Progenitor cell of endocrine pancreas (in vitro differentiated cells): Measurements from ENCODE around the gene LYPD6. TPM values are rescaled to one million over a fixed set of nuclear protein-coding genes. Genes with fewer than 3 reads are reported as not detected.

ENCODE experiments used
- DNase-seq: peaks from one replicate; pipeline ENCODE4 v3.0.0; 2021; ENCODE audit warnings: low spot score; ENCODE audit not compliant: unreplicated experiment
- H3K27ac Mint-ChIP-seq: 2 replicates; pipeline ENCODE4 v1.8.0; 2021; ENCODE audit warnings: mild to moderate bottlenecking, moderate library complexity, mixed read lengths
- H3K27me3 Mint-ChIP-seq: 2 replicates; pipeline ENCODE4 v1.8.0; 2021; ENCODE audit warnings: mixed read lengths
- H3K36me3 Mint-ChIP-seq: 2 replicates; pipeline ENCODE4 v1.8.0; 2022; ENCODE audit warnings: mixed read lengths; ENCODE audit not compliant: insufficient read depth
- H3K4me1 Mint-ChIP-seq: 2 replicates; pipeline ENCODE4 v1.8.0; 2021; ENCODE audit warnings: low read depth, mixed read lengths
- H3K4me3 Mint-ChIP-seq: 2 replicates; pipeline ENCODE4 v1.8.0; 2021; ENCODE audit warnings: low read depth, mild to moderate bottlenecking, moderate library complexity, mixed read lengths
- H3K9me3 Mint-ChIP-seq: 2 replicates; pipeline ENCODE4 v1.8.0; 2021; ENCODE audit warnings: low read depth, mixed read lengths
- CTCF ChIP-seq: fragments of 200-600 bp; sonication (generic); IDR thresholded peaks from one replicate; pipeline ENCODE4 v1.5.0; 2021; ENCODE audit warnings: antibody characterized with exemption, mild to moderate bottlenecking; ENCODE audit not compliant: unreplicated experiment
- total RNA-seq: library from RNA; stranded (reverse); gene quantifications from 2 replicates; pipeline ENCODE4 v1.2.1, GENCODE V29; 2021

Gene LYPD6
- total RNA-seq, 1 donor from 2014 or later: 30.1 TPM

- Mint-ChIP-seq H3K27ac (no peak overlapping the region), H3K27me3 (no peaks in the 10 kb centered on the region), H3K4me1 (peaks cover 13% of the 10 kb centered on the region), H3K9me3 (no peaks in the 10 kb centered on the region), H3K4me3 (no peak overlapping the region), H3K36me3 (peaks cover 34% of the 10 kb centered on the region)
- no peak for DNase-seq
- TF ChIP-seq CTCF: no peak
These were observed 143.1 kb downstream of the LYPD6 start for GRCh38 chr2:149473521-149473920.

DNA sequence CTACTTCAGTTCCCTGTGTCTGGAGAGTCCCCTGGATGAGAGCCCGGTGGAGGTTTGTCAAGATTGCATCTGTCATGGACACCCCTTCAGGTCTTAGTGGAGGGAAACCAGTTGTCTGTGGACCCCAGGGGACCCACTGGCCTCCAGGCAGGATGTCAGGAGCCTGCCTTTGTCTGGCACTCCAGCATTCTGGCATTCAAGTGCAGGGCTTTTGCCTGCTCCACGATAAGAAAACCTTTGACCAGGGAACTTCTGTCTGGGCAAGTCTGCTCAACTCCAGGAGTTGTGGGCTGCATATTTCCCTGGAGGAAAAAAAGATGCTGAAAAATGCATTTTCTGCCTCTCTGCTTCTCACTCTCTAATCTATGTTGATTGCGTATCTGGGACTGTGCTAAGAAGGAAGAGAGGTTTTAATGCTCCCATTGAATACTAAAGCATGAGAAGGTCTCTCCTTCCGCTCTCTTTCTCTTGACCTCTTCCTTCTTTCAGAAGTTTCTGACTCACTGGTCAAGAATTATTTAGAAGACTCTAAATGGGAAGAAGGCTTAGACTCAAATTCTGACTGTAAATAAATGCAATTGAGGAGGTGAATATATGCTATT is 152.7 kb downstream of the LYPD6 start:
- H3K4me3 Mint-ChIP-seq: no peak overlapping the region
- no peak for TF ChIP-seq CTCF
- H3K27ac Mint-ChIP-seq: no peak overlapping the region
- no peaks in the 10 kb centered on the region for H3K27me3 Mint-ChIP-seq
- H3K4me1 Mint-ChIP-seq: peaks cover 13% of the 10 kb centered on the region
- H3K36me3 Mint-ChIP-seq: no peaks in the 10 kb centered on the region
- no peaks in the 10 kb centered on the region for H3K9me3 Mint-ChIP-seq
- DNase-seq: no peak

GRCh38 chr2:149486664-149487063 is 156.3 kb downstream of the LYPD6 start:
- Mint-ChIP-seq H3K27me3 (no peaks in the 10 kb centered on the region), H3K27ac (no peak overlapping the region), H3K36me3 (no peaks in the 10 kb centered on the region), H3K4me3 (no peak overlapping the region), H3K4me1 (peaks cover 22% of the 10 kb centered on the region), H3K9me3 (no peaks in the 10 kb centered on the region)
- TF ChIP-seq CTCF: no peak
- no peak for DNase-seq

DNA sequence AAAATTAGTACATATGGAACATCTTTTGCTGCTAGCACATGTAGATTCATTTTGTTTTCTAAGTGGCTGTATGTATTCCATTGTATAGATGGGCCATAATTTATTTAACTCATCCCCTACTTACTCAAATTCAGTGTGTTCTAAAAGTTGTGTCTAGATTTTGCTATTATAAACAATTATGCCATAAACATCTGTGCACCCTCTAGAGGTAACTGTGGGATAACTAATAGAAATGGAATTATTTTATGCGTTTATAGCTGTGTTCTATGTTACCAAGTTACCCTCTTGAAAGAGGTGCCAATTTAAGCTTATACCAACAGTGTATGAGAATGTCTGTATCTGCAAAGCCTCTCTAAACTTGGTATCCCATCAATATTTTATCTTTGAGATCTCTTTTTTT is 156.8 kb downstream of the LYPD6 start:
- TF ChIP-seq CTCF: no peak
- H3K27me3 Mint-ChIP-seq: no peaks in the 10 kb centered on the region
- H3K27ac Mint-ChIP-seq: no peak overlapping the region
- H3K4me3 Mint-ChIP-seq: no peak overlapping the region
- DNase-seq: no peak
- H3K9me3 Mint-ChIP-seq: no peaks in the 10 kb centered on the region
- H3K36me3 Mint-ChIP-seq: no peaks in the 10 kb centered on the region
- peaks cover 25% of the 10 kb centered on the region for H3K4me1 Mint-ChIP-seq

DNA sequence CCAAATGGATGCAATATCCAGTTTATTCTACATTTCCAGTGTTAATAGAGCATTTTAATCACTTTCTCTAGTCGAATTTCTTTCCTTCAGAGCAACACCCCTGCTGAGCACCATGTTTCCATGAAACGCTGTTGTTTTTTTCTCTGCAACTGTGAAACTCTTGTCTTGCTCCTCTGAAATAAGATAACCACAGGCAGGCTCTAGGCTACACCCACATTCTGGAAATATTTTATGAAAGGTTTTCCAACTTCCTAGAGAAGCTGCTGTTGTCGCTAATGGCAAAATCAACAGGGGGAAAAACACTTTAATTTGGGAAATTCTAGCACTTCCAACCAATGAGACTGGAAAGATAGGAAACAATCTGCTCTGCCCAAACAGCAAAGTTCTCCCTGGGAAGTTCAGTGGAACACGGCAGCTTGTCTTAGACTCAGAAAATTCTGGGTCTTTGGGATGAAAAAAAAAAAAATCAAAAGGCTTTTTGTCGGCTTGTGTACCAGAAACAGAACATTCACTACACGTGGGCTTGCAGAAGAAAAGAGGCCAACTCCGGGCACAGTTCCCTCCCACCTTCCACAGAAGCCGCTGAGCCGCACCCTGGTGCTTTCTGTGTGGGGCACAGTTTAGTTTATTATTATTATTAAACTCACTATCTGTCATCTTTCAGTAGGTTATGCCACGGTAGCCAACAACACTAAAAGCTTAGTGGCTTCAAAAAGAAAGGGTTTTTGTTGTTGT is 158.5 kb downstream of the LYPD6 start:
- no peak for DNase-seq
- peaks cover 3% of the 10 kb centered on the region for H3K36me3 Mint-ChIP-seq
- TF ChIP-seq CTCF: no peak
- H3K27me3 Mint-ChIP-seq: no peaks in the 10 kb centered on the region
- H3K9me3 Mint-ChIP-seq: peaks cover 4% of the 10 kb centered on the region
- no peak overlapping the region for H3K4me3 Mint-ChIP-seq
- H3K4me1 Mint-ChIP-seq: peaks cover 24% of the 10 kb centered on the region
- no peak overlapping the region for H3K27ac Mint-ChIP-seq
